OCI-LY7 (cell line): ENCODE measurements around the gene CNNM4.

Experiments used
- CTCF ChIP-seq: fragments of 200-600 bp; sonication (generic); conservative IDR thresholded peaks from 2 replicates; pipeline ENCODE4 v1.5.1; 2014; ENCODE audit warnings: mild to moderate bottlenecking, antibody characterized with exemption, low read length, moderate library complexity, mixed read lengths
- EZH2phosphoT487 ChIP-seq: fragments of 200-600 bp; sonication (generic); IDR thresholded peaks from 2 replicates; pipeline ENCODE4 v1.6.1; 2018; ENCODE audit warnings: low read depth, borderline replicate concordance, mild to moderate bottlenecking, mixed run types, antibody characterized with exemption, low read length, moderate library complexity, mixed read lengths

- TF ChIP-seq CTCF (no peak), EZH2phosphoT487 (no peak)
Observed at GRCh38 chr2:96819128-96819875, 58.6 kb downstream of the CNNM4 start.
